Activated CD8-positive, alpha-beta memory T cell treated with anti-CD3 and anti-CD28 coated beads for 4 hours (primary cell): ENCODE data around the gene CEP43.

ENCODE experiments used
- DNase-seq, 2 donors: peaks; one replicate each; pipeline ENCODE4 v3.0.0-alpha.2; 2020; ENCODE audit warnings: low read depth in 2 of 2

CEP43 gene

DNA sequence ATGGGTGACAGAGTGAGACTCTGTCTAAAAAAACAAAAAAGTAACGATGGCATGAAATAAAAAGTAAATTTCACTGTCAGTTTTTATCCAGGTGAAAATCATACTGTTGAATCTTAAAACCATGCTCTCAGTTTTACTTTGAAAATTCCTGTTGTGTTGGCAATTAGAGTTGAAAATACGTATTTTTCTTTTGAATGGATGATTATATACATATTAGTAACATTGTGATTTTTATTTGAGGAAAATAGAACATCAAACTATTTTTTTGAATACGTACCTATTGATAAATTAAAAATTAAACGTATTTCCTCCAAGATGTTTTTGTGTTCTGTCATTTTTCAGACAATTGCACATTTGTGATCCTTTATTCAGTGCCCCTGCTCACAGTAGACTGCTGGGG, 14.7 kb downstream of the CEP43 start:
- DNase-seq: no peak

DNA sequence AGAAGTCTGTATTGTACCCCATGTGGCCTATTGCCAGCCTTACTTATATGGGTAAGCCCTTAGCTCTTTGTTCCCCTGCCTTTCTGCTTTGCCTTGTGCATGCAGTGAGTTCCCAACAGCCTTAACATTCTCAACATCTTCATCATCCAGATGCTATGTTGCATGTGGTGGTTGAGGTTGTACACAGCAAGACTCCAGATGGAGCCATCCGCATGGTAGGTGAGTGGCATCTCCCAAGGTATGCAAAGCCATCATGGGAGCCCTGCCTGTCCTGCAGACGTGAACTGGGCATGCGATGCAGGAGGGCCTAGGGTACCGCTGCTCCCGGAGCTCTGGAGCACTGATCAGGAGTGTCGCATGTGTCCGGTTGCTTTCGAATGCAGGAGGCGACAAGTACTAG, 16.1 kb downstream of the CEP43 start:
- DNase-seq: no peak

DNA sequence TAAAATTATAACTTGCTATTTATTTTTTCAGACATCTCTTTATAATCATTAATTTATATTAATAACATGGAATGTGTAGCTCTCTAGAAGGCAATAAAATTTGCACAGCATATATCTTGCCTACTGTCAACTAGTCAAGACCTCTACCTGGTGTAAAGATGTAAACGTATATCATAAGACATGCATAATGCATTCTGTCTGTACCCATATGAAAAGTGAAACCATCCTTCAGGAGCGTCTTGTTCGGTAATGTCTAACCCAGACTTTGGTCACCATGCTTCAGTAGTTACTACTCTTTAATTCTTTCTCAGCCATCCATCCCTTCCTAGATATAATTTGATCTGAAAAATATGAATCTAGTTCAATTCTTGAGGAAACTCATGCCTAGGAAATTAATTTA, 21.0 kb downstream of the CEP43 start:
- DNase-seq: no peak

DNA sequence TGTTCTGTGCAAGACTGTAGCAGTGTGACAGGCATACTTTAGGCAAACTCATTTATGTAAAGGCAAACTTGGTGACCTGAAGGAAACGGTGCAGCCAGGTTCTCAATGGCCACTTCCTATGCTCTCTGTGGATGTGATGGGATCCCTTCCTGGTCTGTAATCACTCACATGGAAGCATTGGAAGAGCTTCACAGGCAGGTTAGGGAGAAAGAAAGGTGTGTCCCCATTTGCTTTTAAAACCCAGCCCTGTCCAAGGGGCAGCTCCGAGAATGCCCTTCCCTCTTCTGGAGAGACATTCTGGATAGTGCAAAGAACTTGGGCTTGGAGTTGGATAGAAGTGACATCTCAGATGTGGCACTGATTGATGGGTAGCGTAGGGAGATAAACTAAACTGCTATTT, 28.1 kb downstream of the CEP43 start:
- no peak for DNase-seq

DNA sequence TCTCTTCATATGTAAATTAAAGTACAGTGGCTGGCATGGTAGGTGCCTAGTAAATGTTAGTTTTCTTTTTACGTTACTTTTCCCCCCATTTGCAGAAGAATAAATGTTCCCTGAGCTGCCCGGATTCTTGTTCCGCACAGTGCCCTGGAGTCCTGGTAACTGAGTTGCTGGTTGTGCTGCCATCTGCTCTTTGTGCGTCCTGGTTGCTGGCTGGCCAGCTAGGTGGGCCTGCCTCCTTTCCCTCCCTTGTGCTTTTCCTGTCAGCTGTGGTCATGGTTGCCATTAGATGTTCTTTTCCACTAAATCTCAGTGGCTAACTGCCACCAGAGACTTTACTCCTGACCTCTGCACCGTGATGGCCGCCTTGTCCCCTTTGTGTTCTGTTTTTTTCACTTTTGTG, 28.6 kb downstream of the CEP43 start:
- DNase-seq: no peak

DNA sequence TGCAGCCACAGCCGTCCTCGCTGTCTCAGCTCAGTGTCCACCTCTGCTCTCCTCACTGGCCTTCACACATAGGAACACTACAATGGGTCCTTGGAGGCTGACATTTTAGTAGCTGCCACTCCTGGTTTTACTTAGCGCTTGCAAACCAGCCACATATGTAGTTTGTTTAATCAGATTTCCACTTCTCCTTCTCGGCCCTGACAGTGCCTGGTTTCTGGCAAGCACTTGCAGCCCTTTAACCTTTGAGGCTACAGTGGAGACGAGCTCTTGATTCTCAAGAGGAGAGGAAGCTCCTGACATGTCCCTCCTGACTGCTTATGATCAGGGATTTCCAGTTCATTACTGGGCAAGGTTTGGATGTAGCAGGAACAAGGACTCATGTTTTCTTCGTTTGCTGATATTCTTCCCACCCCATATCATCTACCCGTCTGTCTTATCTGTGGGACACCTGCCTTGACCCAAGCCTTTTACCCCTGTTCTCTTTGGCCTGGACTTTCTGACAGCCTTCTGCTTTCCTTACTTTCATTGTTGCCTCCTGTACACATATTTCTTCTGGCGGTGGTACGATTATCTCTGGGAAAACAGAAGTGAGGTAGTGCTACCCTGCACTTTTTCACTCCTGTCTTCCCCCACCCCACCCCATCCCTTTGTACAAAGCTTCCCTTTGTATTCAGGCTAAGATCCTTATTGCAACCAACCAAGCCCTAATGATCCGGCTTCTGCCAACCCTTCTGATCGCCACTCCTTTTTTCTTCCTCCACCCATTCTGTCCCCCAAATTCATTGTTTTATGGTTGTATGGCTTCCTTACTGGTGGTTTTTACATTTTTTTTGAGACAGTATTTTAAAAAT, 31.2 kb downstream of the CEP43 start:
- no peak for DNase-seq

DNA sequence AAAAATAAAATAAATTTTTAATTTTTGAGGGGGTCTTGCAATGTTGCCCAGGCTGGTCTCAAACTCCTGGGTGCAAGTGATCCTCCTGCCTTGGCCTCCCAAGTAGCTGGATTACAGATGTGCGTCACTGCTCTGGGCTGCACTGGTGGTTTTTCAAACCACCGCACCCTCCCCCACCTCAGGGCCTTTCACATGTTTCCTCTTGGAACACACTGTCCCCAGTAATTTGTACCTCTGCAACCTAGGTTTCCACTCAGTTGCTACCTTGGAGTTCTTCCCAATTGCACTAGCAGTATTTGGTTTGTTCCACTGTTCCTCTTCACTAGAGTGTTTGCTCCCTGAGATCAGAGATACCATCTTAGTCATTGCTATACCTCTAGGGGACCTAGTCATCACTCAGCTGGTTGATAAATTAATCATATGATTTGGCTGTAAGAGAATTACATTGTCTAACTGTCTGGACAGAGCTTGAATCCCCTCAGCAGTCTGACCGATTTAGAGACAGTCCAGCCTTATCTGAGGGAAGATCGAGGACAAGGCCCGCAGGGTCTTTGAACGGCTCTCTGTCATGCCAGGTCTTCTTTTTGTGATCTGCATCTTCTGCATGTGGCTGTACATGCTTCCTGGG, 32.0 kb downstream of the CEP43 start:
- no peak for DNase-seq

DNA sequence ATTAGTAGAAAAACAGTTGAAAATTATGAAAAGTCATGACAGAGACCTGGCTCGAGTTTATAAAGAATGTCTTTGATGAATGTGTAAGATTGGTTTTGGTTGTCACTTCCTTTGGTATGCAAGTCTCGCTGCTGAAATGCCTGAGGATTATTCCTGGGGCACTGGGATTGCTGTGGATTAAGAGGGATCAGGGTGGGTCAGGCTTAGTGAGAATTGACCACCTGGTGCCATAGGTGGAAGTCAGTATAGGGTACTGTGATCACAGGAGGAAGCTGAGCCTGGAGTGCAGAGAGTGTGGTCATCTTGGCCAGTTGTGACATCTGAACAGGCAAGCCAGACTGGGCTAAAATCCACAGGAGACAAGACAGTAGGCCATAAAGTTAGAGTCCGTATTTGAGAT, 34.9 kb downstream of the CEP43 start:
- DNase-seq: no peak

DNA sequence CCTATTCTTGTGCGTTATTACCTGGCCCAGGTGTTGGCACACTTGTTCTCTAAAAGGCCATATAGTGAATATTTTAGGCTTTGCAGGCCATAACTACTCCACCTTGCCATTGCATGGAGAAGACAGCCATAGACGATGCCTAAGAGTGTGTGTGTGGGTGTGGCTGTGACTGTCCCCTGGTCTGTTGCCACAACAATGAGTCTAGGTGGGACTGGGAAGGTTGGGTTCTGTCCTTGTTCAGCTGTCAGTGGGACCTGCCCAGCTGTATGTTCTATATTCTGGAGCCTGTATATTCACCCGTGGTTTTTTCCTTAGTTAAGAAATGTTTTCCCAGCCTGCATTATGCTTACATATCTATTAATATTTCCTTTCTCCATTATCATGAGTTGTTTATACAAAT, 38.6 kb downstream of the CEP43 start:
- no peak for DNase-seq

DNA sequence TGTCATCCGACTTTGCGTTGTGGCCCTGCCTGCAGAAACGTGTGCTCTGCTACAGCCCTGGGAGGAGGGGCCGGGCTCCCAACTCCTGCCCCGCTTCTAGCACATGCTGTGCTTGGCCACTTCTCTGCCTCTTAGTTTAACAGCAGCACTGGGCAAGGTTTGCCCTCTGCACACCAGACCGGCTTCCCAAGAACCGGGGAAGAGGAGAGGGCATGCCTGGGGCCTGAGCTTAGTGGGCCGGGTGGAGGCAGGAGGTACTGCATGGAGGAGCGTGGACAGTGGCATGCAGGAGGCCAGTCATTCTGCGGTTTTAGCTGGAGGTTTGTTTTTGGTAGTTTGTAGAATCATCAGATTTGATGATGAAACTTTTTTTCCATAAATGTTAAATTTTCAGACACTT, 45.5 kb downstream of the CEP43 start:
- no peak for DNase-seq

DNA sequence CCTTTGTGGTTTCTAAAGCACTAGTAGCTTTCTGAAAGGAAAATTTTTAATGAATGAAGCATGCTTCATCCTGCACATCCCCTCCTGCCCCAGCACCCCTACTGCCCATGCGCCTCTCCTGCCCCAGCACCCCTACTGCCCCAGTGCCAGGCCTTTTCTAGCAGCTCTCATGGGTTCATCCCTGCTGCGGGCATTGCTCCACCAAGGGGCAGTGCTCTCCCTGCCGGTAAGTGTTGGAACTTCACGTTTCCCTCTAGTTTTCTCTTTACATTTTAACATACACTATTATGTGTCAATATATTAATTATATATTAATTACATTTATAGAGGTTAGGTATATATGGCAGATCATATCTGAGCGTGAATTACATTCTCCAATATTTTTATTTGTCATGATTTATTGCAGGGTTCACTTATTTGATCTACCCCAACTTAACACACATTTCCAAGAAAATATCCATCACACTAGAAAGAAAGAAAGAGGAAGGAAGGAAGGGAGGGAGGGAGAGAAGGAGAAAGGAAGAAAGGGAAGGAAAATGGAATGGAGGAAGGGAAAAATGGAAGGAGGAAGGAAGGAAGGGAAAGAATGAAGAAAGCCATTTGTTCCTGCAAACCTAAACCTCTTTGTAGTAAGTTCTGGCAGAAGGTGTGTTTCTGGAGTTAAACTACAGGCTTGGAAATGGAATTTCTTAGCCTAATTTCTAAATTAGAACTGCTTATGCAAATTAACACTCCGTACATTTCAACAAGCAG, 46.8 kb downstream of the CEP43 start:
- no peak for DNase-seq

DNA sequence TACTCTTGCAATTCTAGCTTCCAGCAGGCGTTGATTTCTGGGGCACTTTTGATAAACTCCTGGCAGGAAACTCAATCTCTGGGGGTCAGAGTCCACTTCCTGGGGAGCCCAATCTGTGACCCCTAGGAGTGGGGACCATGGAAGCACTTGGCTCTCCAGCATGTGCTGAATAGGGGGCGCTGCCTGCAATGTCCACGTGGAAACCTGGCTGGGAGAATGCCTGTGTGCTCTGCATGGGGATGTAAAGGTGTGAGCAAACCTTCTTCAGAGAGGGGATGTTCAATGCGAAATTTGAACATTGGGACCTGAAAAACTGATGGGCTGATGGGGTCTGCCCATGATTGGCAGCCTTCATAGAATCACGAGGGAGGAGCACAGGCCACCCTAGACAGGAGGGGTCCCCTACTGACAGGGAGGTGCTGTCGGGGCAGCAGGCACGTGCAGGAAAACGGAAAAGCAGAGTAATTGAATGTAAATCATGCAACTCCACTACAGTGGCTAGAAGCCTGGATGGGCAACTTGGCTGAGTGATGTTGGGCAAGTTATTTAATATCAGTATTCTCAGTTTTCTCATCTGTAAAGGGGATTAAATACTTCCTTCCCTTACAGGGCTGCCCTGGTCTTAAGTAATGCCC, 47.8 kb downstream of the CEP43 start:
- no peak for DNase-seq

DNA sequence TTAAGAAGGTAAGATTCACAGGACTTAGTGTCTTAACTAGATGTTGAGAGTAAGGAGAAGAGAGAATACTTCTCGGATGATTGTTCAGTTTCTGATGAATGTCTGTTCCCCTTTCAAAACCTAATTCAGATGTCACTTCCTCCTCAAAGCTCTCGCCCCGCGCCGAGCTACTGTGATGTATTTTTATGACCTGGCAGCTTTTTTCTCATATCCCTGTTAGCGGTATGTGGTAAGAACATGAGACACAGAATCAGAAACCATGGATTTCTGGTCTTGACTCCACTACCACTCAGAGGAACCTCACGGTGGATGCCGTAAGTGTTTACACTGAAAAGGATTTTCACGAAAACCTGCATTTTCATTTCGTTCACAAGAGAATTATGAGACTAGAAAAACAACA, 48.4 kb downstream of the CEP43 start:
- DNase-seq: no peak
